ENCODE results near the gene LRRC10.

DNA sequence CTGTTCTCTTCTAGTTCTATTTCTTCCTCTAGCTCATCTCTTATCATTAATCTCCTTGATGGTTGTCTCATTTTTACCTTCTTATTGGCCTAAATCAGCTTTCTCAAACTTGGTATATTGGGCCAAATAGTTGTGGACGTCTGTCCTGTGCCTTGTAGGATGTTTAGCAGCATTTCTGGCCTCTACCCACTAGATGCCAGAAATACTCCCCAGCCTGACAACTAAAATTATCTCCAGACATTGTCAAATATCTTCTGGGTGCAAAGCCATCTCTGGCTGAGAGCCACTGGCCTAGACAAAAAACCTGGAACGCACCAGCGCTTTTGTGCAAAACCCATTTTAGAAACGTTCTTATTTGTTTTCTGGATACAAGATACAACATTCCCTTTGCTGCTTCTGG lies 38.8 kb upstream of the LRRC10 start:
- TF ChIP-seq GATA2 (IDR thresholded peaks at IDR 0.05; ENCODE audit: insufficient read depth, insufficient read length, low read depth, low read length) (no peak), EZH2 (IDR thresholded peaks at IDR 0.05; ENCODE audit: borderline replicate concordance, low read depth, low read length, severe bottlenecking) (no peak), POLR2A (IDR thresholded peaks at IDR 0.05; ENCODE audit: low read depth, low read length) (no peak)
- TF ChIP-seq, protein P1, sequence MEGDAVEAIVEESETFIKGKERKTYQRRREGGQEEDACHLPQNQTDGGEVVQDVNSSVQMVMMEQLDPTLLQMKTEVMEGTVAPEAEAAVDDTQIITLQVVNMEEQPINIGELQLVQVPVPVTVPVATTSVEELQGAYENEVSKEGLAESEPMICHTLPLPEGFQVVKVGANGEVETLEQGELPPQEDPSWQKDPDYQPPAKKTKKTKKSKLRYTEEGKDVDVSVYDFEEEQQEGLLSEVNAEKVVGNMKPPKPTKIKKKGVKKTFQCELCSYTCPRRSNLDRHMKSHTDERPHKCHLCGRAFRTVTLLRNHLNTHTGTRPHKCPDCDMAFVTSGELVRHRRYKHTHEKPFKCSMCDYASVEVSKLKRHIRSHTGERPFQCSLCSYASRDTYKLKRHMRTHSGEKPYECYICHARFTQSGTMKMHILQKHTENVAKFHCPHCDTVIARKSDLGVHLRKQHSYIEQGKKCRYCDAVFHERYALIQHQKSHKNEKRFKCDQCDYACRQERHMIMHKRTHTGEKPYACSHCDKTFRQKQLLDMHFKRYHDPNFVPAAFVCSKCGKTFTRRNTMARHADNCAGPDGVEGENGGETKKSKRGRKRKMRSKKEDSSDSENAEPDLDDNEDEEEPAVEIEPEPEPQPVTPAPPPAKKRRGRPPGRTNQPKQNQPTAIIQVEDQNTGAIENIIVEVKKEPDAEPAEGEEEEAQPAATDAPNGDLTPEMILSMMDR (IDR thresholded peaks at IDR 0.05; ENCODE audit: extremely low read depth in 1 of 2, insufficient read depth in 1 of 2, low read depth in 1 of 2, low read length in 2 of 2), result no peak
- TF ChIP-seq, protein P2, sequence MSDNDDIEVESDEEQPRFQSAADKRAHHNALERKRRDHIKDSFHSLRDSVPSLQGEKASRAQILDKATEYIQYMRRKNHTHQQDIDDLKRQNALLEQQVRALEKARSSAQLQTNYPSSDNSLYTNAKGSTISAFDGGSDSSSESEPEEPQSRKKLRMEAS (IDR thresholded peaks at IDR 0.05; ENCODE audit: insufficient read depth, insufficient read length), result no peak

All from endothelial cell of umbilical vein (primary cell).